Naive thymus-derived CD4-positive, alpha-beta T cell (primary cell): Measurements from ENCODE around the gene MAP9. TPM values are rescaled to one million over a fixed set of nuclear protein-coding genes. Genes with fewer than 3 reads are reported as not detected.

Source experiments
- ATAC-seq: fragments of 150-1000 bp; cut with Tn5 transposase; 2 replicates; pipeline ENCODE4 v1.10.0; 2021; ENCODE audit warnings: mild to moderate bottlenecking, moderate library complexity
- CTCF ChIA-PET: fragments of 350-600 bp; sonication (Branson Sonifier 250); formaldehyde crosslinking; loops from one replicate; lab custom pipeline; 2021; ENCODE audit warnings: antibody characterized with exemption; lab: Charles Lee
- POLR2A ChIA-PET: fragments of 350-600 bp; sonication (Branson Sonifier 250); formaldehyde crosslinking; loops from one replicate; lab custom pipeline; 2021; ENCODE audit warnings: antibody characterized with exemption, inconsistent platforms; lab: Charles Lee
- DNase-seq, 9 donors: peaks; one replicate each; pipeline versions ENCODE4 v3.0.0 to v3.0.0-alpha.2; 2020 to 2022; ENCODE audit warnings: mixed read lengths in 1 of 9
- H3K27ac ChIP-seq: one replicate; pipeline ENCODE4 v1.7.0; 2013; ENCODE audit warnings: mild to moderate bottlenecking, low read depth, low read length, moderate library complexity
- H3K27me3 ChIP-seq, 2 donors: one replicate each; pipeline ENCODE4 v1.7.0; 2013; ENCODE audit warnings: low read length in 2 of 2, mild to moderate bottlenecking in 2 of 2, moderate library complexity in 2 of 2; ENCODE audit not compliant: control insufficient read depth in 2 of 2, insufficient read depth in 2 of 2
- H3K36me3 ChIP-seq, 3 experiments: 1 replicate in 2 of 3; 2 replicates in 1 of 3; pipeline ENCODE4 v1.7.0; 2013; ENCODE audit warnings: low read length in 3 of 3, mild to moderate bottlenecking in 3 of 3, moderate library complexity in 1 of 3; ENCODE audit not compliant: insufficient read depth in 3 of 3, control insufficient read depth in 2 of 3
- H3K4me1 ChIP-seq, 2 donors: one replicate each; pipeline ENCODE4 v1.7.0; 2013; ENCODE audit warnings: low read length in 2 of 2, mild to moderate bottlenecking in 2 of 2, moderate library complexity in 1 of 2; ENCODE audit not compliant: control insufficient read depth in 2 of 2, insufficient read depth in 2 of 2
- H3K4me3 ChIP-seq: 2 replicates; pipeline ENCODE4 v1.7.0; 2013; ENCODE audit warnings: mild to moderate bottlenecking, low read length
- H3K9me3 ChIP-seq, 3 experiments: 1 replicate in 2 of 3; 2 replicates in 1 of 3; pipeline ENCODE4 v1.7.0; 2013; ENCODE audit warnings: low read length in 3 of 3; ENCODE audit not compliant: control insufficient read depth in 2 of 3
- H3K27ac Mint-ChIP-seq, 9 donors: one replicate each; pipeline ENCODE4 v1.8.0; 2020 to 2022; ENCODE audit warnings: mixed read lengths in 9 of 9, mild to moderate bottlenecking in 8 of 9, moderate library complexity in 5 of 9, inconsistent platforms in 2 of 9
- H3K27me3 Mint-ChIP-seq, 5 donors: one replicate each; pipeline ENCODE4 v1.8.0; 2021 to 2022; ENCODE audit warnings: mixed read lengths in 5 of 5, mild to moderate bottlenecking in 1 of 5
- H3K36me3 Mint-ChIP-seq, 5 donors: one replicate each; pipeline ENCODE4 v1.8.0; 2020 to 2022; ENCODE audit warnings: mixed read lengths in 5 of 5, mild to moderate bottlenecking in 3 of 5, inconsistent platforms in 1 of 5
- H3K4me1 Mint-ChIP-seq, 7 donors: one replicate each; pipeline ENCODE4 v1.8.0; 2020 to 2022; ENCODE audit warnings: mixed read lengths in 7 of 7, mild to moderate bottlenecking in 3 of 7, inconsistent platforms in 1 of 7
- H3K4me3 Mint-ChIP-seq, 10 donors: one replicate each; pipeline ENCODE4 v1.8.0; 2020 to 2022; ENCODE audit warnings: mild to moderate bottlenecking in 10 of 10, mixed read lengths in 10 of 10, moderate library complexity in 6 of 10, inconsistent platforms in 2 of 10
- H3K9me3 Mint-ChIP-seq, 11 donors: one replicate each; pipeline ENCODE4 v1.8.0; 2020 to 2022; ENCODE audit warnings: mixed read lengths in 11 of 11, mild to moderate bottlenecking in 4 of 11, inconsistent platforms in 1 of 11, moderate library complexity in 1 of 11
- intact Hi-C, 2 donors: fragments of 100-400 bp; cut with micrococcal nuclease; formaldehyde crosslinking; loops; one replicate each; pipeline ENCODE4 v1.15.1; 2023
- polyA plus RNA-seq, 2 donors: library from polyadenylated mRNA; unstranded; fragments of 300-500 nt; fragmentation: Illumina TruSeq; gene quantifications; one replicate each; pipeline ENCODE4 v1.2.3, GENCODE V29; 2021
- total RNA-seq, 6 experiments: library from RNA in 5 of 6; stranded (reverse) in 5 of 6; gene quantifications; 1 replicate in 5 of 6; 2 replicates in 1 of 6; pipeline ENCODE4 v1.2.3 and lab custom pipeline; 2021 to 2026

MAP9 gene
- total and polyA plus RNA-seq, 7 experiments from 2014 or later, result 3.2 to 20.5 (median 6.6) TPM

- Histone ChIP-seq H3K27ac (no peak overlapping the region), H3K36me3 (no peaks in the 10 kb centered on the region), H3K4me1 (no peaks in the 10 kb centered on the region), H3K9me3 (no peaks in the 10 kb centered on the region), H3K27me3 (no peaks in the 10 kb centered on the region), H3K4me3 (no peak overlapping the region)
- ATAC-seq (no peak), DNase-seq (no peak)
- H3K4me1 Mint-ChIP-seq, result no peaks in the 10 kb centered on the region
- intact Hi-C loops, result no loop called here
- peaks cover 0 to 16% (median 8%) of the 10 kb centered on the region in 5 donors for H3K27me3 Mint-ChIP-seq
- no peaks in the 10 kb centered on the region for H3K36me3 Mint-ChIP-seq
- H3K27ac Mint-ChIP-seq, result no peak overlapping the region
- ChIA-PET CTCF (no interaction called here), POLR2A (no interaction called here)
- H3K9me3 Mint-ChIP-seq, result peaks cover 0 to 2% (median 0%) of the 10 kb centered on the region in 11 donors
- no peak overlapping the region for H3K4me3 Mint-ChIP-seq
These were observed 69.0 kb downstream of the MAP9 start for GRCh38 chr4:155307731-155308277.

GRCh38 chr4:155305619-155306018 is 71.1 kb downstream of the MAP9 start:
- CTCF ChIA-PET, result no interaction called here
- DNase-seq (no peak), ATAC-seq (no peak)
- no peaks in the 10 kb centered on the region for H3K36me3 Mint-ChIP-seq
- H3K4me1 Mint-ChIP-seq, result no peaks in the 10 kb centered on the region
- Histone ChIP-seq H3K27ac (no peak overlapping the region), H3K27me3 (no peaks in the 10 kb centered on the region), H3K4me3 (no peak overlapping the region), H3K4me1 (no peaks in the 10 kb centered on the region), H3K9me3 (no peaks in the 10 kb centered on the region), H3K36me3 (no peaks in the 10 kb centered on the region)
- peaks cover 0 to 12% (median 8%) of the 10 kb centered on the region in 5 donors for H3K27me3 Mint-ChIP-seq
- no peak overlapping the region for H3K27ac Mint-ChIP-seq
- no peak overlapping the region for H3K4me3 Mint-ChIP-seq
- intact Hi-C loops, result no loop called here
- peaks cover 0 to 2% (median 0%) of the 10 kb centered on the region in 11 donors for H3K9me3 Mint-ChIP-seq
- POLR2A ChIA-PET, result no interaction called here

GRCh38 chr4:155304375-155304774 is 72.4 kb downstream of the MAP9 start:
- Histone ChIP-seq H3K36me3 (no peaks in the 10 kb centered on the region), H3K4me1 (no peaks in the 10 kb centered on the region), H3K27me3 (no peaks in the 10 kb centered on the region), H3K4me3 (no peak overlapping the region), H3K27ac (no peak overlapping the region), H3K9me3 (no peaks in the 10 kb centered on the region)
- no peak for ATAC-seq
- Mint-ChIP-seq H3K36me3 (no peaks in the 10 kb centered on the region), H3K27ac (no peak overlapping the region), H3K4me3 (no peak overlapping the region), H3K4me1 (no peaks in the 10 kb centered on the region), H3K9me3 (peaks cover 0 to 5% (median 2%) of the 10 kb centered on the region in 11 donors), H3K27me3 (peaks cover 0 to 13% (median 7%) of the 10 kb centered on the region in 5 donors)
- intact Hi-C loops, result no loop called here
- ChIA-PET CTCF (no interaction called here), POLR2A (no interaction called here)
- DNase-seq, result no peak

- H3K36me3 ChIP-seq, result no peaks in the 10 kb centered on the region
- Mint-ChIP-seq H3K36me3 (no peaks in the 10 kb centered on the region), H3K4me3 (no peak overlapping the region), H3K27me3 (peaks cover 0 to 10% (median 7%) of the 10 kb centered on the region in 5 donors), H3K9me3 (peaks cover 0 to 22% (median 7%) of the 10 kb centered on the region in 11 donors), H3K27ac (no peak overlapping the region), H3K4me1 (no peaks in the 10 kb centered on the region)
- no peak for DNase-seq
- H3K9me3 ChIP-seq, result peaks cover 0 to 4% (median 0%) of the 10 kb centered on the region in 3 experiments
- H3K4me1 ChIP-seq, result no peaks in the 10 kb centered on the region
- ATAC-seq, result no peak
- intact Hi-C loops, result no loop called here
- POLR2A ChIA-PET, result no interaction called here
- H3K4me3 ChIP-seq, result no peak overlapping the region
- CTCF ChIA-PET, result no interaction called here
- no peaks in the 10 kb centered on the region for H3K27me3 ChIP-seq
- no peak overlapping the region for H3K27ac ChIP-seq
These were observed 77.7 kb downstream of the MAP9 start for GRCh38 chr4:155299103-155299502.

Other genes starting within 250 kb of the MAP9 start
- gene NPY2R, start 168.3 kb downstream of the MAP9 start, total RNA-seq, result not detected
- not detected for gene NPY2R, start 168.3 kb downstream of the MAP9 start, polyA plus RNA-seq